Keratinocyte (primary cell): ENCODE data around the gene LPXN.
A peak's percentile ranks its signal among the peaks of the same experiment; 100 is the strongest.

Experiments
- CTCF ChIP-seq, 3 experiments: IDR thresholded peaks in 1 of 3; conservative IDR thresholded peaks in 1 of 3; optimal IDR thresholded peaks in 1 of 3; 2 replicates in 2 of 3; 3 replicates in 1 of 3; pipeline versions ENCODE3 to v1.5.1; 2011; ENCODE audit warnings: low read length in 3 of 3, mild to moderate bottlenecking in 3 of 3, moderate library complexity in 2 of 3, control low read depth in 1 of 3, inconsistent platforms in 1 of 3; ENCODE audit not compliant: insufficient read depth in 2 of 3; ENCODE audit errors: extremely low read depth in 1 of 3
- EZH2 ChIP-seq: IDR thresholded peaks from one replicate; pipeline ENCODE4 v1.6.1; 2012; ENCODE audit warnings: inconsistent platforms, mild to moderate bottlenecking, low read length, moderate library complexity

GRCh38 chr11:58576887-58577471 lies 1.3 kb upstream of the LPXN start:
- TF ChIP-seq CTCF (optimal IDR thresholded peaks at IDR 0.05 in 1 of 3, IDR thresholded peaks at IDR 0.05 in 1 of 3, conservative IDR thresholded peaks at IDR 0.05 in 1 of 3; ENCODE audit: extremely low read depth in 1 of 3, insufficient read depth in 2 of 3, low read length in 3 of 3) (peak in 2 of 3 experiments; percentile 49 to 50), EZH2 (no peak)
